Urothelium cell line (cell line): ENCODE data around the gene BATF.

Experiments used
- DNase-seq: peaks from one replicate; pipeline ENCODE4 v3.0.0; 2011; ENCODE audit warnings: low spot score, mixed read lengths
- FAIRE-seq: peaks from 2 replicates; lab custom pipeline; 2011; peaks lifted over from hg19 to GRCh38; lab: Jason Lieb, UNC

The BATF gene

GRCh38 chr14:75499084-75499875, 23.0 kb upstream of the BATF start:
- no peak for FAIRE-seq

GRCh38 chr14:75501080-75501479, 21.2 kb upstream of the BATF start:
- FAIRE-seq (no peak), DNase-seq (no peak)

More at GRCh38 chr14:75499084-75499875, 23.0 kb upstream of the BATF start:
- no peak for DNase-seq

- FAIRE-seq, result no peak
- no peak for DNase-seq
These were observed 17.9 kb upstream of the BATF start for GRCh38 chr14:75504411-75504810.

GRCh38 chr14:75506930-75507329, 15.3 kb upstream of the BATF start:
- no peak for DNase-seq
- no peak for FAIRE-seq

- no peak for DNase-seq
- no peak for FAIRE-seq
These were observed 11.7 kb upstream of the BATF start for GRCh38 chr14:75510547-75510946.

- DNase-seq (no peak), FAIRE-seq (no peak)
These were observed 11.1 kb upstream of the BATF start for GRCh38 chr14:75511201-75511600.

- no peak for FAIRE-seq
- DNase-seq, result no peak
These were observed 8.2 kb upstream of the BATF start for GRCh38 chr14:75513911-75514672.

- FAIRE-seq (no peak), DNase-seq (no peak)
These were observed 7.3 kb upstream of the BATF start for GRCh38 chr14:75514673-75515628.

GRCh38 chr14:75515629-75515996, 6.7 kb upstream of the BATF start:
- FAIRE-seq (no peak), DNase-seq (no peak)

GRCh38 chr14:75518625-75519024, 3.6 kb upstream of the BATF start:
- DNase-seq (no peak), FAIRE-seq (no peak)

- DNase-seq, result no peak
- no peak for FAIRE-seq
These were observed 2.9 kb upstream of the BATF start for GRCh38 chr14:75519394-75519793.

- DNase-seq, result no peak
- FAIRE-seq, result no peak
These were observed 2.2 kb upstream of the BATF start for GRCh38 chr14:75519826-75520728.

- no peak for FAIRE-seq
- DNase-seq, result no peak
These were observed 1.4 kb upstream of the BATF start for GRCh38 chr14:75520852-75521251.

- no peak for FAIRE-seq
- DNase-seq, result no peak
These were observed 662 bp upstream of the BATF start for GRCh38 chr14:75521415-75522199.

- DNase-seq (no peak), FAIRE-seq (no peak)
These were observed 682 bp downstream of the BATF start for GRCh38 chr14:75522983-75523318.

- DNase-seq (no peak), FAIRE-seq (no peak)
These were observed 1.5 kb downstream of the BATF start for GRCh38 chr14:75523771-75524171.

- FAIRE-seq (no peak), DNase-seq (no peak)
These were observed 3.7 kb downstream of the BATF start for GRCh38 chr14:75525969-75526368.

- no peak for FAIRE-seq
- DNase-seq, result no peak
These were observed 5.3 kb downstream of the BATF start for GRCh38 chr14:75527449-75528163.

- no peak for DNase-seq
- FAIRE-seq, result no peak
These were observed 9.0 kb downstream of the BATF start for GRCh38 chr14:75531256-75531655.
